Measurements from ENCODE around the gene GOLGA6B. TPM values are rescaled to one million over a fixed set of nuclear protein-coding genes. Genes with fewer than 3 reads are reported as not detected.
A peak's percentile ranks its signal among the peaks of the same experiment; 100 is the strongest.
"Not testable (repeated sequence)": the region's sequence is repeated elsewhere in the genome, so short reads cannot be mapped to it uniquely, and the experiment has no call there.

Gene GOLGA6B
- total RNA-seq, 4 donors from 2014 or later = 0.42 TPM; not detected in 3

- WGBS, 2 donors = 73 to 82% methylated on average over 3 to 6 of the region's 8 CpGs
- not testable (repeated sequence) for DNase-seq (ENCODE audit: low spot score in 2 of 2); H3K9me3 ChIP-seq; H3K36me3 ChIP-seq; H3K4me3 ChIP-seq; H3K27ac ChIP-seq; H3K27me3 ChIP-seq; H3K4me1 ChIP-seq
Measured at GRCh38 chr15:72663931-72664330, 9.4 kb downstream of the GOLGA6B start.

DNA sequence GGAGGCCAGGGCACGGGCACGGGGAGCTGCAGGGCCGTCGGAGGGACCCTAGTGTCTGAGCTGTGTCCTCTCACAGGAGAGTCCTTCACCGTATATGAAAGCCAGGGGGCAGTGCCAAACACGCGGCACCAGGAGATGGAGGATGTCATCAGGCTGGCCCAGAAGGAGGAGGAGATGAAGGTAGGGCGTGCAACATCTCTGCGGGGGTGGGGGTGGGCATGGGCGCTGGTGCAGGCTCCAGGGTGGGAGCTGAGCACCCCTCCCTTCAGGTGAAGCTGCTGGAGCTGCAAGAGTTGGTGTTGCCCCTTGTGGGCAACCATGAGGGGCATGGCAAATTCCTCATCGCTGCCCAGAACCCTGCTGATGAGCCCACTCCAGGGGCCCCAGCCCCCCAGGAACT, 11.2 kb downstream of the GOLGA6B start:
- H3K4me1 ChIP-seq; H3K4me3 ChIP-seq; DNase-seq (ENCODE audit: low spot score in 2 of 2); H3K27ac ChIP-seq; H3K9me3 ChIP-seq; H3K27me3 ChIP-seq; H3K36me3 ChIP-seq: not testable (repeated sequence)
- WGBS, 2 donors = 75 to 81% methylated on average over 3 to 5 of the region's 11 CpGs

DNA sequence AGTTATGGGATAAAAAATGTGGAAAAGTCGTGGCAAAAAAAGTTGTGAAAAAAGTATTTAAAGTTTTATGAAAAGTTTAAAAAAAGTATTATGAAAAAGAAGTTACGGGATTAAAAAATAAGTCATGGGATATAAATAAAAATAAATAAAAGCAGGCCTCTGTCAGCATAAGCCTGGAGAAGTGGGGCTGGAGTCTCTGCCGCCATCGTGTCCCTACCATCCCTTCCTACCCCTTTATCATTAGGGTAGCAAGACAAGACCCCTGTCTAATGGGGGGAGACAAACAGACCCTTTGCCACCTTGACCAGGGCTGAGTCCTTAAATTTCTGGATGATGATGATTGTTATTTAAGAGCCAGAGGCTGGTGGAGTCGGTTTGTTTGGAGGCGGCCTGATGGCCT, 15.3 kb downstream of the GOLGA6B start:
- H3K4me1 ChIP-seq; H3K4me3 ChIP-seq; H3K9me3 ChIP-seq; H3K27me3 ChIP-seq; DNase-seq (ENCODE audit: low spot score in 2 of 2); H3K36me3 ChIP-seq; H3K27ac ChIP-seq: not testable (repeated sequence)
- 94% methylated on average over 3 to 4 of the region's 6 CpGs for WGBS, 2 donors

DNA sequence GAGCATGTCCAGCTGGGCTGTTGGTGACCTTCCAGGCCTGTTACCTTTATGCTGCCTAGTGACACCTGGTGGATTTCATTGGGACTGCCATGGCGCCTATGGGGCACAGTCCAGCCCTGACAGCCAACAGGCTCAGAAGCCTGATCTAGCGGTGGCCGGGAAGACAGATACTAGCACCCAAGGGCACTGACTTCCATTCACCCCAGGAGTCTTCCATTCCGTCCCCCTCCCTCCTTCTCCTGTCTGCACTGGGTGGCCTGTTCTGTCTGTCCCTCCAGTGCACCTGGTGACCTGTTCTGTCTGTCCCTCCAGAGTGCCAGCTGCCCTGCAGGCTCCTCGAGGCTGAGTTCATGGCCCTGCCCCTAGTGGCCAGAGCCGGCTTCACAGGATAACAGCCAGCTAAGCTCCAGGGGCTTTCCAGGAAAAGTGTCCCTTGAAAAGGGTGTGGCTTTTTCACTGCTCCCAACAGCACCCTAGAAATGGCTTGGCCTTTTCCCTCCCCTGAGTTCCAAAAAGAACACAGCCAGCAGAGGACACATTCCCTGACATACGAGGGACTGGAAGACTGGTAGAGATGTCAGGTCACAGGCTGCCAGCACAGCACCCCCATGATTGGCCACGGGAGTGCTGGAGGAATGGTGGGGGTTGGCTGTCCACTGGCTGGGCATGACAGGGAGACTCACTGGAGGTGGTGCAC, 16.3 kb downstream of the GOLGA6B start:
- WGBS, 2 donors = 5 to 8% methylated on average over 7 of the region's 8 CpGs
- not testable (repeated sequence) for H3K36me3 ChIP-seq, H3K9me3 ChIP-seq, H3K27ac ChIP-seq, H3K27me3 ChIP-seq, H3K4me1 ChIP-seq
- peak overlapping the region in 1 of 4 donors; percentile 6 for H3K4me3 ChIP-seq
- peak; percentile 57 to 73 (median 68) for TF ChIP-seq CTCF (IDR thresholded peaks at IDR 0.05)
- peak; percentile 56 to 84 for DNase-seq (ENCODE audit: low spot score in 2 of 2)

GRCh38 chr15:72671525-72671924, 17.0 kb downstream of the GOLGA6B start:
- no peak overlapping the region for H3K27ac ChIP-seq
- no peak overlapping the region for H3K4me3 ChIP-seq
- no peaks in the 10 kb centered on the region for H3K9me3 ChIP-seq
- no peaks in the 10 kb centered on the region for H3K36me3 ChIP-seq
- H3K4me1 ChIP-seq = peaks cover 0 to 6% (median 0%) of the 10 kb centered on the region in 4 donors
- DNase-seq (ENCODE audit: low spot score in 2 of 2) = no peak
- H3K27me3 ChIP-seq = peaks cover 0 to 3% of the 10 kb centered on the region in 2 donors
- TF ChIP-seq POLR2A (IDR thresholded peaks at IDR 0.05) = no peak
- 16 to 19% methylated on average over 3 of the region's 3 CpGs for WGBS, 2 donors

DNA sequence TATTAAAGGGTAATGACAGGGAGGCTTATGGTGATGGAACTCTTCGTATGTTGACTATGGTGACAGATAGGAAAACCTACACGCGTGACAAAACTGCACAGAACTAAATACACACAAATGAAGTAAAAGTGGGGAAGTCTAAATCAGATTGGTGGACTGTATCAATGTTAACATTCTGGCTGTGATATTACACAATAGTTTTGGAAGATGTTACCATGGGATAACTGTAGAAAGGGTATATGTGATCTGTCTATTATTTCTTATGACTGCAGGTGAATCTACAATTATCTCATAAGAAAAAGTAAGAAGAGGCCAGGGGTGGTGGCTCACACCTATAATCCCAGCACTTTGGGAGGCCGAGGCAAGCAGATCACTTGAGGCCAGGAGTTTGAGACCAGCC, 22.3 kb downstream of the GOLGA6B start:
- H3K4me1 ChIP-seq = no peaks in the 10 kb centered on the region
- peaks cover 0 to 33% of the 10 kb centered on the region in 2 donors for H3K27me3 ChIP-seq
- WGBS, 2 donors = 86 to 91% methylated on average over 4 of the region's 4 CpGs

GRCh38 chr15:72680931-72681330, 26.4 kb downstream of the GOLGA6B start:
- Histone ChIP-seq H3K4me1 (peaks cover 0 to 6% (median 0%) of the 10 kb centered on the region in 4 donors), H3K4me3 (no peak overlapping the region), H3K36me3 (no peaks in the 10 kb centered on the region), H3K27me3 (peaks cover 0 to 33% of the 10 kb centered on the region in 2 donors), H3K9me3 (no peaks in the 10 kb centered on the region), H3K27ac (no peak overlapping the region)
- TF ChIP-seq POLR2A (IDR thresholded peaks at IDR 0.05) (no peak), EP300 (IDR thresholded peaks at IDR 0.05) (no peak), CTCF (IDR thresholded peaks at IDR 0.05) (no peak)
- WGBS, 2 donors = 53 to 54% methylated on average over 3 of the region's 3 CpGs
- DNase-seq (ENCODE audit: low spot score in 2 of 2) = no peak

More for the DNA sequence above, 22.3 kb downstream of the GOLGA6B start:
- H3K27ac ChIP-seq = no peak overlapping the region
- no peaks in the 10 kb centered on the region for H3K36me3 ChIP-seq
- no peaks in the 10 kb centered on the region for H3K9me3 ChIP-seq
- DNase-seq (ENCODE audit: low spot score in 2 of 2) = no peak
- TF ChIP-seq EP300 (IDR thresholded peaks at IDR 0.05) = no peak
- TF ChIP-seq CTCF (IDR thresholded peaks at IDR 0.05) = no peak
- TF ChIP-seq POLR2A (IDR thresholded peaks at IDR 0.05) = no peak
- no peak overlapping the region for H3K4me3 ChIP-seq

All from tibial nerve (tissue), 4 donors.